IPS-NIHi7 (cell line): ENCODE data around the gene CLDN9.
A peak's percentile ranks its signal among the peaks of the same experiment; 100 is the strongest.

Source experiments
- DNase-seq: peaks from one replicate; pipeline ENCODE4 v3.0.0; 2012; ENCODE audit warnings: mixed read lengths; ENCODE audit errors: extremely low spot score

CLDN9 gene

GRCh38 chr16:3019594-3020246, 7.0 kb downstream of the CLDN9 start:
- no peak for DNase-seq

DNA sequence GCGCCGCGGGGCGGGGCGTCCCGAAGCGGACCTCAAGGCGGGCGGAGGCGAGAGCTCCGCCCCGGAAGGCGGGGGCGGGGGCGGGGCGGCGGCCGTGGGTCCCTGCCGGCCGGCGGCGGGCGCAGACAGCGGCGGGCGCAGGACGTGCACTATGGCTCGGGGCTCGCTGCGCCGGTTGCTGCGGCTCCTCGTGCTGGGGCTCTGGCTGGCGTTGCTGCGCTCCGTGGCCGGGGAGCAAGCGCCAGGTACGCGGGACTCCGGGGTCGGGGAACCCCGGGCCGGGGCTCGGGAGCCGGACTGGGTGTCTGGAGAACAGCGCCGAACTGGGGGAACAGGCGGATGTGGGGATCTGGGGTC, 7.5 kb downstream of the CLDN9 start, which contains the start of gene TNFRSF12A:
Gene TNFRSF12A, plus strand, starts transcription at position 122 of the 357 bp plus-strand sequence. Its CDS starts 30 bp downstream, at position 152.
- no peak for DNase-seq

GRCh38 chr16:3020604-3021448, 8.1 kb downstream of the CLDN9 start:
- no peak for DNase-seq

DNA sequence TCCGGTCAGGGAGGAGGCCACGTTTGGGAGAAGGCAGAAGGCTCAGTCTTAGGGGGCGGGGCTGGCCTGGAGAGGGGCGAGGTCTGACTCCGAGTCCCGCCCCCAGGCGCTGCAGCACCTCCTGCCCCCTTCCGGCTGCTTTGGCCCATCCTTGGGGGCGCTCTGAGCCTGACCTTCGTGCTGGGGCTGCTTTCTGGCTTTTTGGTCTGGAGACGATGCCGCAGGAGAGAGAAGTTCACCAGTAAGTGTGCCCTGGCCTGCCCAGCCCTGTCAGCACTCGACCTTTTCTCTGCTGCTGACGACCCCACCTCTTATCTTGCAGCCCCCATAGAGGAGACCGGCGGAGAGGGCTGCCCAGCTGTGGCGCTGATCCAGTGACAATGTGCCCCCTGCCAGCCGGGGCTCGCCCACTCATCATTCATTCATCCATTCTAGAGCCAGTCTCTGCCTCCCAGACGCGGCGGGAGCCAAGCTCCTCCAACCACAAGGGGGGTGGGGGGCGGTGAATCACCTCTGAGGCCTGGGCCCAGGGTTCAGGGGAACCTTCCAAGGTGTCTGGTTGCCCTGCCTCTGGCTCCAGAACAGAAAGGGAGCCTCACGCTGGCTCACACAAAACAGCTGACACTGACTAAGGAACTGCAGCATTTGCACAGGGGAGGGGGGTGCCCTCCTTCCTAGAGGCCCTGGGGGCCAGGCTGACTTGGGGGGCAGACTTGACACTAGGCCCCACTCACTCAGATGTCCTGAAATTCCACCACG, 8.9 kb downstream of the CLDN9 start:
- peak; percentile 72 for DNase-seq

DNA sequence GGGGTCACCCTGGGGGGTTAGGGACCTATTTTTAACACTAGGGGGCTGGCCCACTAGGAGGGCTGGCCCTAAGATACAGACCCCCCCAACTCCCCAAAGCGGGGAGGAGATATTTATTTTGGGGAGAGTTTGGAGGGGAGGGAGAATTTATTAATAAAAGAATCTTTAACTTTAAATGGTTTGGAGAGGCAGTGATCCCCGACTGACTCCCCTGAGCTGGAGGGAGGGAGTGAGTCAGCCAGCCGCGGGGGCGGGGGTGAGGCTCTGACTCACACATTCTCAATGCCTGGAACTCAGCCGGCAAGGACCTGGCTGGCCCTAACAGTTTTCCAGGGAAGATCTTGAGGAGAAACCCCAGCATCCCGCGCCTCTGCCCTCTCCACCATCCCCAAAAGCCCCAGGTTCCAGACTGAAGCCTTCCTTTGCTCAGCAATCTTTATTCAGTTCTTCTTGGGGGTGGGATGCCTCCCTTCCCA, 9.5 kb downstream of the CLDN9 start:
- DNase-seq = no peak

GRCh38 chr16:3022684-3023414, 10.1 kb downstream of the CLDN9 start:
- DNase-seq = no peak

DNA sequence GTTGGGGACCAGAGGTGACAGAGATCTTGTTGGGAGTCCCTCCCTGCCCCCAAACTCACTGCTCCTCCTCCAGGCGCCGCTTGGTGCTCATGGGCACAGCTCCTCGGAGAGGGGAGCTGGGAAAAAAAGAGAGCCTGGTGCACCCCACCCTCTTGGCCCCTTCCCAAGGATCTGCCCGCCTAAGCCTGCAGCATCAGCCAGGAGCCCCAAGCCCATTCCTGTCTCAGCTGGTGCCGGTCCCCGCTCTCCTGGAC, 10.6 kb downstream of the CLDN9 start:
- no peak for DNase-seq

- DNase-seq = peak; percentile 74
Observed at GRCh38 chr16:3023669-3024478, 11.2 kb downstream of the CLDN9 start, which contains the start of the genes HCFC1R1 and THOC6. Gene HCFC1R1 (minus strand): TSS chr16:3023942. CDS start chr16:3023941, 1 bp downstream. Gene THOC6 (plus strand): TSS chr16:3024035. CDS start chr16:3024327, 292 bp downstream.

DNA sequence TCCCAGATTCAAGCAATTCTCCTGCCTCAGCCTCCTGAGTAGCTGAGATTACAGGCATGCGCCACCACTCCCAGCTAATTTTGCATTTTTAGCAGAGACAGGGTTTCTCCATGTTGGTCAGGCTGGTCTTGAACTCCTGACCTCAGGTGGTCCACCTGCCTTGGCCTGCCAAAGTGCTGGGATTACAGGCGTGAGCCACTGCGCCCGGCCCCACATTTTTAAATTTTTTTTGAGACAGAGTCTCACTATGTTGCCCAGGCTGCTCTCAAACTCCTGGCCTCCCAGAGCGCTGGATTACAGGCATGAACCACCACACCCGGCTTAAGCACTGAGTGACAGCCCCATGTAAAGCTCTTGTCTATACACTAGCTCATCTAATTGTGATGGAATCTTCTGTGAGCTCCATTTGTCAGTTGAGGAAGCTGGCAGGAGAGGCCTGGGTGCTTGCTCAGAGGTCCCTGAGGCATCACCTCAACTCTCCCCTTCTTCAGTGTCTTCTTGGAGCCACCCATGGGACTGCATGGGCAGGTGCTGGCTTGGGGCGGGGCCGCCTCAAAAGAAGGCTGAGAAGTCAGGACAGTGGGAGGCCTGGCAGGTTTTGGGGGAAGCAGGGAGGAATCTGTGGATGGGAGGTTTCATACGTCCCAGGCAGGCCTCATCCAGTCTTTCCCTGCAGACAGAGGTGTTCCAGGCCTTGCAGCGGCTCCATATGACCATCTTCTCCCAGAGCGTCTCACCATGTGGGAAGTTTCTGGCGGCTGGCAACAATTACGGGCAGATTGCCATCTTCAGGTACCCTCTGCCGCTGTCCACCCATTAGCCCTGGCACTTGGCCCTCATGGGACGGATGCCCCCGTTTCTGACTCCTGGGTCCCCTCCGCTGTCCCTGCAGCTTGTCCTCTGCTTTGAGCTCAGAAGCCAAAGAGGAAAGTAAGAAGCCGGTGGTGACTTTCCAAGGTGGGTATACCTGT, 12.6 kb downstream of the CLDN9 start:
- no peak for DNase-seq

DNA sequence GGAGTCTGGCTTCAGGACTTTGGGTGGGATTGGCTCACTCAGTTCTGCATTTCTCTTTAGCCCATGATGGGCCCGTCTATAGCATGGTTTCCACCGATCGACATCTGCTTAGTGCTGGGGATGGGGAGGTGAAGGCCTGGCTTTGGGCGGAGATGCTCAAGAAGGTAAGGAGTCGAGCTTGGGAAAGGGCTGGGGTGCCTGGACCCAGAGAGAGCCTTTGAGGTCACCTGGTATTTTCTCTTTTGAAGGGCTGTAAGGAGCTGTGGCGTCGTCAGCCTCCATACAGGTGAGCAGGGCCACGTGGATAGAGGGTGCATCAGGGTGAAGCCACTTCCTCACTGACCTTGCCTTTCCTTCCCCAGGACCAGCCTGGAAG, 13.3 kb downstream of the CLDN9 start:
- no peak for DNase-seq

DNA sequence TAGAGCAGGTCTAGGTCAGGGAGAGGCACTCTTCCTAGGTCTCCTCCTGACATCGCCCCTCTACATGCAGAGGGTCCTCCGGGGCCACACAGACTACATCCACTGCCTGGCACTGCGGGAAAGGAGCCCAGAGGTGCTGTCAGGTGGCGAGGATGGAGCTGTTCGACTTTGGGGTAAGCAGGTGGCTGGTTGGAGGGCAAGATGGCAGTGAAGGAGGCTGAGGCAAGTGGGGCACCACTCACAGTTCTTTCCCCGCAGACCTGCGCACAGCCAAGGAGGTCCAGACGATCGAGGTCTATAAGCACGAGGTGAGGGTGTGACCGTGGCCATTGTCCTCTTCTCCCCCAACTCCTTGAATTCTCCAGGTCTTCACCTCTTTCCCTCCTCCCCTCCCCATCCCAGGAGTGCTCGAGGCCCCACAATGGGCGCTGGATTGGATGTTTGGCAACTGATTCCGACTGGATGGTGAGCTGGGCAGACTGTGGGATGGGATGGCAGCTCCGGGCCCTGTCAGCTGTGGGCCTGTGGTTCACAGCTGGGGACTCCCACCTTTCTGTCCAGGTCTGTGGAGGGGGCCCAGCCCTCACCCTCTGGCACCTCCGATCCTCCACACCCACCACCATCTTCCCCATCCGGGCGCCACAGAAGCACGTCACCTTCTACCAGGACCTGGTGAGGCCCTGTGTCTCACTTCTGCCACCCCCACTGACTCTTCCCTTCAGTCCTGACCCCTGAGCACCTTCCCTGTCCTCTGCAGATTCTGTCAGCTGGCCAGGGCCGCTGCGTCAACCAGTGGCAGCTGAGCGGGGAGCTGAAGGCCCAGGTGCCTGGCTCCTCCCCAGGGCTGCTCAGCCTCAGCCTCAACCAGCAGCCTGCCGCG, 14.1 kb downstream of the CLDN9 start:
- no peak for DNase-seq

GRCh38 chr16:3027489-3027795, 14.7 kb downstream of the CLDN9 start:
- no peak for DNase-seq

DNA sequence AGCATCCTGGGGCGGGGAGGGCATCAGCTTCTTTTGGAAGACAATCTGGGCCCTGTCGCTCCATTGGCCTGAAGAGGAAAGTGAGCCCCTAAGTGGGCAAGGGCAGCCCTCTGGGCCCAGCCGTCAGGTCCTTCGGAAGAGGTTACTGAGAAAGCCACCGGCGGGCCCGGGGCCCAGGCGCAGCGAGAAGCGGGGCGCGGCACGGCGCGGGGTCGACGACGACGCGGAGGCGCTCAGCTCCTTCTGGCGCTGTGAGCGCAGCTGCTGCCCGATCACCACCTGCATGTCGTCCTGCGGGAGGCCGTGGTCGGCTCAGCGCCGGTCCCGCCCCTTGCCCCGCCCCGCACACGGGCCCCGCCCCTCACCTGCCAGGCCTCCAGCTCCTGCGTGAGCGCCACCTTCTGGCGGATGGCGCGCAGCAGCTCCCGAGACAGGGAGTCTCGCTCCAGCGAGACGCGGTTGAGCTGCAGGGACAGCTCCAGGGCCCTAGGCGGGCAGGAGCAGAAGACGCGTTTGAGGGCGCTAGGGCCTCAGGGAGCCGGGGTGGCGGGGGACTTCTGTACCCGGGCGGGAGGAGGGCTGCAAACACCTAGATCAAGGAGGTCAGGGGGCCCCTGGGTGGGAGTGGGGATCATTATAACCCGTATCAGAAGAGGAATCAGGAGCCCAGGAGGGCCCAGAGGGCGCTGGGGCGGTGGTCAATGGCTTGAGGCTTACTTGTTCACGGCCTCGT, 15.4 kb downstream of the CLDN9 start:
- peak; percentile 86 for DNase-seq

GRCh38 chr16:3028716-3029319, 16.1 kb downstream of the CLDN9 start:
- DNase-seq = no peak

DNA sequence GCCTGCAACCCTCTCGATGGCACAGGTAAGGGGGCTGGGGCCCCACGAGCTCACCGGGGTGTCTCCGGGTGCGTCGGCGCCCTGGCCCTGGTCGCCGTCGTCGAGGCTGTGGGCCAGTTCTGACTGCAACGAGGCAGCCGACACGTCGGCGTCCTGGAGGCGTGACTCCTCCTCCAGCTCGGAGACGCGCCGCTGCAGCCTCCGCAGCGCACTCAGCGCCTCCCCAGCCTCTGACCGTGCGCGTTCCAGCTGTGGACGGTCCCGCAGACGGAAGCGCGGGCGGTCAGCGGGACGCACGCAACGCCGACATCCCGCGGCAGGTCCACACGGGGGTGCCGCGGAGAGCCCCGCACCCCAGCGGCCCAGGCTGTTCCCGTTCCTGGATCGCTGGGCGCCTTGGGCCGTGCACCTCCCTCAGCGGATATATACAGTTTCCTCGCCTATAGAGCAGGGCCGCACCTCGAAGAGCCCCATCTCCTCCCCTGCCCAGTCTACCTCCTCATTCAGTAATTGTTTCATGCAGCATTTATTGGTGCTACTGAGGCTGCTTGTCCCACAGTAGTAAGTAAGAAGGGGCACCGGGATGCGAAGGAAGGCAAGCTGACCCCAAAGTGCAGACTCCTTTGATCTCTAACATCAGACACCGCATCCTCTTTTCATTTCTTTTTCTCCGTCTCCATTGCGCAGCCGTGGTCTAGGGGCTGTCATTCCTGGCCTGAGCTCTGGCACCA, 16.9 kb downstream of the CLDN9 start:
- DNase-seq = no peak

- no peak for DNase-seq
Observed at GRCh38 chr16:3030222-3031212, 17.8 kb downstream of the CLDN9 start.
